WTC11 (cell line): ENCODE measurements around the gene CEP192. TPM values are rescaled to one million over a fixed set of nuclear protein-coding genes. Genes with fewer than 3 reads are reported as not detected.

ENCODE experiments used
- ATAC-seq: fragments of 200-7000 bp; cut with Tn5 transposase; 2 replicates; pipeline ENCODE4 v1.10.0; 2021; ENCODE audit warnings: mild to moderate bottlenecking, moderate library complexity
- CTCF ChIA-PET: fragments of 300-600 bp; sonication (Branson Sonifier 250); formaldehyde crosslinking; loops from one replicate; lab custom pipeline; 2021; ENCODE audit warnings: antibody characterized with exemption; lab: Charles Lee
- POLR2A ChIA-PET: fragments of 350-600 bp; sonication (Branson Sonifier 250); formaldehyde crosslinking; loops from one replicate; lab custom pipeline; 2021; ENCODE audit warnings: antibody characterized with exemption; lab: Charles Lee
- DNase-seq: peaks from one replicate; pipeline ENCODE4 v3.0.0; 2021; ENCODE audit warnings: low spot score
- H3K27ac Mint-ChIP-seq: 2 replicates; pipeline ENCODE4 v1.8.0; 2021; ENCODE audit warnings: mixed read lengths
- H3K27me3 Mint-ChIP-seq: 2 replicates; pipeline ENCODE4 v1.8.0; 2021; ENCODE audit warnings: low read depth, mild to moderate bottlenecking, moderate library complexity, mixed read lengths
- H3K36me3 Mint-ChIP-seq: 2 replicates; pipeline ENCODE4 v1.8.0; 2021; ENCODE audit warnings: mixed read lengths
- H3K4me1 Mint-ChIP-seq: 2 replicates; pipeline ENCODE4 v1.8.0; 2022; ENCODE audit warnings: mixed read lengths
- H3K4me3 Mint-ChIP-seq: 2 replicates; pipeline ENCODE4 v1.8.0; 2021; ENCODE audit warnings: mild to moderate bottlenecking, moderate library complexity, mixed read lengths
- H3K9me3 Mint-ChIP-seq: 2 replicates; pipeline ENCODE4 v1.8.0; 2021; ENCODE audit warnings: mixed read lengths
- GRHL2 ChIP-seq: fragments of 250-450 bp; sonication (Bioruptor Pico); IDR thresholded peaks from 2 replicates; pipeline ENCODE4 v1.8.0; 2022; ENCODE audit warnings: mild to moderate bottlenecking, moderate library complexity; ENCODE audit not compliant: insufficient replicate concordance, severe bottlenecking
- GTF2I ChIP-seq: fragments of 250-450 bp; sonication (Bioruptor Pico); conservative IDR thresholded peaks from 2 replicates; pipeline ENCODE4 v1.4.0; 2021; ENCODE audit warnings: mild to moderate bottlenecking
- HMGA2 ChIP-seq: fragments of 250-450 bp; sonication (Bioruptor Pico); IDR thresholded peaks from 2 replicates; pipeline ENCODE4 v1.4.0; 2021; ENCODE audit warnings: mild to moderate bottlenecking, moderate library complexity
- IRF1 ChIP-seq: sonication (generic); formaldehyde crosslinking; IDR thresholded peaks from 2 replicates; pipeline ENCODE4 v1.8.0; 2023; ENCODE audit warnings: missing genetic modification reagents
- KAT7 ChIP-seq: sonication (generic); formaldehyde crosslinking; IDR thresholded peaks from 2 replicates; pipeline ENCODE4 v1.8.1; 2023; ENCODE audit warnings: missing genetic modification reagents, mild to moderate bottlenecking, borderline replicate concordance
- MXD4 ChIP-seq: fragments of 250-450 bp; sonication (Bioruptor Pico); IDR thresholded peaks from 2 replicates; pipeline ENCODE4 v1.8.0; 2021; ENCODE audit warnings: mild to moderate bottlenecking, moderate library complexity, borderline replicate concordance
- NFYB ChIP-seq: sonication (generic); formaldehyde crosslinking; conservative IDR thresholded peaks from 2 replicates; pipeline ENCODE4 v1.8.0; 2022; ENCODE audit warnings: low read depth, missing genetic modification reagents
- NR2C2 ChIP-seq: sonication (generic); formaldehyde crosslinking; IDR thresholded peaks from 2 replicates; pipeline ENCODE4 v1.8.0; 2022; ENCODE audit warnings: mild to moderate bottlenecking, missing genetic modification reagents
- OVOL2 ChIP-seq: fragments of 250-450 bp; sonication (Bioruptor Pico); IDR thresholded peaks from 2 replicates; pipeline ENCODE4 v1.9.0; 2021; ENCODE audit warnings: mild to moderate bottlenecking, borderline replicate concordance
- SOX15 ChIP-seq: fragments of 250-450 bp; sonication (Bioruptor Pico); IDR thresholded peaks from 2 replicates; pipeline ENCODE4 v1.9.0; 2021; ENCODE audit warnings: mild to moderate bottlenecking
- SP1 ChIP-seq: sonication (generic); formaldehyde crosslinking; conservative IDR thresholded peaks from 2 replicates; pipeline ENCODE4 v1.8.1; 2022; ENCODE audit warnings: missing genetic modification reagents
- TP53 ChIP-seq: sonication (generic); formaldehyde crosslinking; IDR thresholded peaks from 2 replicates; pipeline ENCODE4 v1.8.1; 2023; ENCODE audit warnings: mild to moderate bottlenecking, missing genetic modification reagents
- USF2 ChIP-seq: sonication (generic); formaldehyde crosslinking; IDR thresholded peaks from 2 replicates; pipeline ENCODE4 v1.8.1; 2023; ENCODE audit warnings: mild to moderate bottlenecking, missing genetic modification reagents, moderate library complexity
- ZNF121 ChIP-seq: sonication (generic); formaldehyde crosslinking; IDR thresholded peaks from 2 replicates; pipeline ENCODE4 v1.8.0; 2023; ENCODE audit warnings: missing genetic modification reagents
- ZNF138 ChIP-seq: sonication (generic); formaldehyde crosslinking; conservative IDR thresholded peaks from 2 replicates; pipeline ENCODE4 v1.8.1; 2022; ENCODE audit warnings: mild to moderate bottlenecking, moderate library complexity, missing genetic modification reagents
- ZNF317 ChIP-seq: sonication (generic); formaldehyde crosslinking; IDR thresholded peaks from 2 replicates; pipeline ENCODE4 v1.8.1; 2023; ENCODE audit warnings: low read depth, mild to moderate bottlenecking, moderate library complexity, missing genetic modification reagents, borderline replicate concordance
- total RNA-seq: library from RNA; stranded (reverse); gene quantifications from 3 replicates; pipeline ENCODE4 v1.2.3, GENCODE V29; 2021
- TF ChIP-seq, protein P1 (sequence below): sonication (generic); formaldehyde crosslinking; IDR thresholded peaks from 2 replicates; pipeline ENCODE4 v1.8.1; 2022; ENCODE audit warnings: mild to moderate bottlenecking, missing genetic modification reagents, moderate library complexity, borderline replicate concordance
- TF ChIP-seq, protein P2 (sequence below): fragments of 250-450 bp; sonication (Bioruptor Pico); IDR thresholded peaks from 2 replicates; pipeline ENCODE4 v1.8.0; 2021; ENCODE audit warnings: mild to moderate bottlenecking
- TF ChIP-seq, protein P3 (sequence below): sonication (generic); formaldehyde crosslinking; IDR thresholded peaks from 2 replicates; pipeline ENCODE4 v1.8.0; 2022; ENCODE audit warnings: mild to moderate bottlenecking, missing genetic modification reagents
- TF ChIP-seq, protein P4 (sequence below): sonication (generic); formaldehyde crosslinking; IDR thresholded peaks from 2 replicates; pipeline ENCODE4 v1.8.0; 2022; ENCODE audit warnings: mild to moderate bottlenecking, missing genetic modification reagents
- TF ChIP-seq, protein P5 (sequence below): fragments of 250-450 bp; sonication (Bioruptor Pico); IDR thresholded peaks from 2 replicates; pipeline ENCODE4 v1.9.0; 2021; ENCODE audit warnings: moderate library complexity, mild to moderate bottlenecking, inconsistent platforms, borderline replicate concordance
- TF ChIP-seq, protein P6 (sequence below): sonication (generic); formaldehyde crosslinking; IDR thresholded peaks from 2 replicates; pipeline ENCODE4 v1.8.1; 2023; ENCODE audit warnings: mild to moderate bottlenecking, moderate library complexity, missing genetic modification reagents
- TF ChIP-seq, protein P7 (sequence below): sonication (generic); formaldehyde crosslinking; IDR thresholded peaks from 2 replicates; pipeline ENCODE4 v1.8.1; 2022; ENCODE audit warnings: low read depth, missing genetic modification reagents, borderline replicate concordance
- TF ChIP-seq, protein P8 (sequence below): sonication (generic); formaldehyde crosslinking; IDR thresholded peaks from 2 replicates; pipeline ENCODE4 v1.8.1; 2022; ENCODE audit warnings: missing genetic modification reagents, borderline replicate concordance

The CEP192 gene
- total RNA-seq, 1 experiment from 2014 or later = 25.4 TPM

DNA sequence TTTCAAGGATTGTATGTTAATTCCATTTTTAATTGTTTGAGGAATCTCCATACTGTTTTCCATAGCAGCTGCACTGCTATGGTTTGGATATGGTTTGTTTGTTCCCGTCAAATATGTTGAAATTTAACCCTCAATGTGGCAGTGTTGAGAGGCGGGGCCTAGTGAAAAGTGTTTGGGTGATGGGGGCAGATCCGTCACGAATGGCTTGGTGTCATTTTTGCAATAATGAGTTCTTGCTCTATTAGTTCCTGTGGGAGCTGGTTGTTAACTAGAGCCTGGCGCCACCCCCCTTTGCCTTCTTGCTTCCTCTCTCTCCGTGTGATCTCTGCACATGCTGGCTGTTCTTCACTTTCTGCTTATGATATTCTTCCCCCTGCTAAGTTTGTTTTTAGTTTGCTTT, 156.0 kb downstream of the CEP192 start:
- POLR2A ChIA-PET = no interaction called here
- TF ChIP-seq ZNF121 = no peak
- TF ChIP-seq, protein P1, sequence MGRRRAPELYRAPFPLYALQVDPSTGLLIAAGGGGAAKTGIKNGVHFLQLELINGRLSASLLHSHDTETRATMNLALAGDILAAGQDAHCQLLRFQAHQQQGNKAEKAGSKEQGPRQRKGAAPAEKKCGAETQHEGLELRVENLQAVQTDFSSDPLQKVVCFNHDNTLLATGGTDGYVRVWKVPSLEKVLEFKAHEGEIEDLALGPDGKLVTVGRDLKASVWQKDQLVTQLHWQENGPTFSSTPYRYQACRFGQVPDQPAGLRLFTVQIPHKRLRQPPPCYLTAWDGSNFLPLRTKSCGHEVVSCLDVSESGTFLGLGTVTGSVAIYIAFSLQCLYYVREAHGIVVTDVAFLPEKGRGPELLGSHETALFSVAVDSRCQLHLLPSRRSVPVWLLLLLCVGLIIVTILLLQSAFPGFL = no peak
- no peak for TF ChIP-seq USF2 (CRISPR knock-in tag)
- no peak for TF ChIP-seq OVOL2 (CRISPR knock-in tag)
- no peak for TF ChIP-seq HMGA2
- TF ChIP-seq IRF1 (CRISPR knock-in tag) = no peak
- TF ChIP-seq, protein P2, sequence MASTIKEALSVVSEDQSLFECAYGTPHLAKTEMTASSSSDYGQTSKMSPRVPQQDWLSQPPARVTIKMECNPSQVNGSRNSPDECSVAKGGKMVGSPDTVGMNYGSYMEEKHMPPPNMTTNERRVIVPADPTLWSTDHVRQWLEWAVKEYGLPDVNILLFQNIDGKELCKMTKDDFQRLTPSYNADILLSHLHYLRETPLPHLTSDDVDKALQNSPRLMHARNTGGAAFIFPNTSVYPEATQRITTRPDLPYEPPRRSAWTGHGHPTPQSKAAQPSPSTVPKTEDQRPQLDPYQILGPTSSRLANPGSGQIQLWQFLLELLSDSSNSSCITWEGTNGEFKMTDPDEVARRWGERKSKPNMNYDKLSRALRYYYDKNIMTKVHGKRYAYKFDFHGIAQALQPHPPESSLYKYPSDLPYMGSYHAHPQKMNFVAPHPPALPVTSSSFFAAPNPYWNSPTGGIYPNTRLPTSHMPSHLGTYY (CRISPR knock-in tag) = no peak
- TF ChIP-seq KAT7 (CRISPR knock-in tag) = no peak
- TF ChIP-seq ZNF317 (CRISPR knock-in tag) = no peak
- TF ChIP-seq NFYB = no peak
- no peak for TF ChIP-seq GRHL2 (CRISPR knock-in tag)
- TF ChIP-seq, protein P3, sequence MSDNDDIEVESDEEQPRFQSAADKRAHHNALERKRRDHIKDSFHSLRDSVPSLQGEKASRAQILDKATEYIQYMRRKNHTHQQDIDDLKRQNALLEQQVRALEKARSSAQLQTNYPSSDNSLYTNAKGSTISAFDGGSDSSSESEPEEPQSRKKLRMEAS = no peak
- TF ChIP-seq MXD4 = no peak
- TF ChIP-seq GTF2I (CRISPR knock-in tag) = no peak
- TF ChIP-seq, all 79 proteins: peak for 0
- ATAC-seq (no peak), DNase-seq (no peak)
- H3K4me1 Mint-ChIP-seq = peaks cover 6% of the 10 kb centered on the region
- peaks cover 30% of the 10 kb centered on the region for H3K9me3 Mint-ChIP-seq
- no peak overlapping the region for H3K27ac Mint-ChIP-seq
- H3K36me3 Mint-ChIP-seq = peaks cover 21% of the 10 kb centered on the region
- H3K27me3 Mint-ChIP-seq = peaks cover 3% of the 10 kb centered on the region
- no peak overlapping the region for H3K4me3 Mint-ChIP-seq
- CTCF ChIA-PET = interaction anchor here (1.0 kb wide), 1 partner anchor 12 kb away, joined by 6 read pairs; no protein-coding TSS in a partner anchor

- DNase-seq = no peak
- H3K4me3 Mint-ChIP-seq = no peak overlapping the region
- no peaks in the 10 kb centered on the region; the same call in 1 of the 2 replicates for H3K27me3 Mint-ChIP-seq
- no peak for ATAC-seq
- H3K4me1 Mint-ChIP-seq = peaks cover 6% of the 10 kb centered on the region
- POLR2A ChIA-PET = no interaction called here
- peaks cover 28% of the 10 kb centered on the region for H3K9me3 Mint-ChIP-seq
- CTCF ChIA-PET = no interaction called here
- H3K36me3 Mint-ChIP-seq = peaks cover under 1% of the 10 kb centered on the region; the same call in 1 of the 2 replicates
- no peak overlapping the region for H3K27ac Mint-ChIP-seq
- TF ChIP-seq, protein P4, sequence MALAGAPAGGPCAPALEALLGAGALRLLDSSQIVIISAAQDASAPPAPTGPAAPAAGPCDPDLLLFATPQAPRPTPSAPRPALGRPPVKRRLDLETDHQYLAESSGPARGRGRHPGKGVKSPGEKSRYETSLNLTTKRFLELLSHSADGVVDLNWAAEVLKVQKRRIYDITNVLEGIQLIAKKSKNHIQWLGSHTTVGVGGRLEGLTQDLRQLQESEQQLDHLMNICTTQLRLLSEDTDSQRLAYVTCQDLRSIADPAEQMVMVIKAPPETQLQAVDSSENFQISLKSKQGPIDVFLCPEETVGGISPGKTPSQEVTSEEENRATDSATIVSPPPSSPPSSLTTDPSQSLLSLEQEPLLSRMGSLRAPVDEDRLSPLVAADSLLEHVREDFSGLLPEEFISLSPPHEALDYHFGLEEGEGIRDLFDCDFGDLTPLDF (CRISPR knock-in tag) = no peak
- TF ChIP-seq, protein P5, sequence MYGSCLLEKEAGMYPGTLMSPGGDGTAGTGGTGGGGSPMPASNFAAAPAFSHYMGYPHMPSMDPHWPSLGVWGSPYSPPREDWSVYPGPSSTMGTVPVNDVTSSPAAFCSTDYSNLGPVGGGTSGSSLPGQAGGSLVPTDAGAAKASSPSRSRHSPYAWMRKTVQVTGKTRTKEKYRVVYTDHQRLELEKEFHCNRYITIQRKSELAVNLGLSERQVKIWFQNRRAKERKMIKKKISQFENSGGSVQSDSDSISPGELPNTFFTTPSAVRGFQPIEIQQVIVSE = no peak
- TF ChIP-seq SP1 (CRISPR knock-in tag) = no peak
- TF ChIP-seq, protein P6, sequence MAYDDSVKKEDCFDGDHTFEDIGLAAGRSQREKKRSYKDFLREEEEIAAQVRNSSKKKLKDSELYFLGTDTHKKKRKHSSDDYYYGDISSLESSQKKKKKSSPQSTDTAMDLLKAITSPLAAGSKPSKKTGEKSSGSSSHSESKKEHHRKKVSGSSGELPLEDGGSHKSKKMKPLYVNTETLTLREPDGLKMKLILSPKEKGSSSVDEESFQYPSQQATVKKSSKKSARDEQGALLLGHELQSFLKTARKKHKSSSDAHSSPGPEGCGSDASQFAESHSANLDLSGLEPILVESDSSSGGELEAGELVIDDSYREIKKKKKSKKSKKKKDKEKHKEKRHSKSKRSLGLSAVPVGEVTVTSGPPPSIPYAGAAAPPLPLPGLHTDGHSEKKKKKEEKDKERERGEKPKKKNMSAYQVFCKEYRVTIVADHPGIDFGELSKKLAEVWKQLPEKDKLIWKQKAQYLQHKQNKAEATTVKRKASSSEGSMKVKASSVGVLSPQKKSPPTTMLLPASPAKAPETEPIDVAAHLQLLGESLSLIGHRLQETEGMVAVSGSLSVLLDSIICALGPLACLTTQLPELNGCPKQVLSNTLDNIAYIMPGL = no peak
- no peak for TF ChIP-seq NR2C2
- TF ChIP-seq, protein P7, sequence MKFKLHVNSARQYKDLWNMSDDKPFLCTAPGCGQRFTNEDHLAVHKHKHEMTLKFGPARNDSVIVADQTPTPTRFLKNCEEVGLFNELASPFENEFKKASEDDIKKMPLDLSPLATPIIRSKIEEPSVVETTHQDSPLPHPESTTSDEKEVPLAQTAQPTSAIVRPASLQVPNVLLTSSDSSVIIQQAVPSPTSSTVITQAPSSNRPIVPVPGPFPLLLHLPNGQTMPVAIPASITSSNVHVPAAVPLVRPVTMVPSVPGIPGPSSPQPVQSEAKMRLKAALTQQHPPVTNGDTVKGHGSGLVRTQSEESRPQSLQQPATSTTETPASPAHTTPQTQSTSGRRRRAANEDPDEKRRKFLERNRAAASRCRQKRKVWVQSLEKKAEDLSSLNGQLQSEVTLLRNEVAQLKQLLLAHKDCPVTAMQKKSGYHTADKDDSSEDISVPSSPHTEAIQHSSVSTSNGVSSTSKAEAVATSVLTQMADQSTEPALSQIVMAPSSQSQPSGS = no peak
- no peak for TF ChIP-seq SOX15 (CRISPR knock-in tag)
- TF ChIP-seq, protein P8, sequence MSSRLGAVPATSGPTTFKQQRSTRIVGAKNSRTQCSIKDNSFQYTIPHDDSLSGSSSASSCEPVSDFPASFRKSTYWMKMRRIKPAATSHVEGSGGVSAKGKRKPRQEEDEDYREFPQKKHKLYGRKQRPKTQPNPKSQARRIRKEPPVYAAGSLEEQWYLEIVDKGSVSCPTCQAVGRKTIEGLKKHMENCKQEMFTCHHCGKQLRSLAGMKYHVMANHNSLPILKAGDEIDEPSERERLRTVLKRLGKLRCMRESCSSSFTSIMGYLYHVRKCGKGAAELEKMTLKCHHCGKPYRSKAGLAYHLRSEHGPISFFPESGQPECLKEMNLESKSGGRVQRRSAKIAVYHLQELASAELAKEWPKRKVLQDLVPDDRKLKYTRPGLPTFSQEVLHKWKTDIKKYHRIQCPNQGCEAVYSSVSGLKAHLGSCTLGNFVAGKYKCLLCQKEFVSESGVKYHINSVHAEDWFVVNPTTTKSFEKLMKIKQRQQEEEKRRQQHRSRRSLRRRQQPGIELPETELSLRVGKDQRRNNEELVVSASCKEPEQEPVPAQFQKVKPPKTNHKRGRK (CRISPR knock-in tag) = no peak
- no peak for TF ChIP-seq TP53 (CRISPR knock-in tag)
- TF ChIP-seq, protein P2 (CRISPR knock-in tag) = no peak
- TF ChIP-seq ZNF138 (CRISPR knock-in tag) = no peak
These were observed 160.5 kb downstream of the CEP192 start for GRCh38 chr18:13151656-13152055.
